K562 (cell line): Measurements from ENCODE around the gene MARCO. TPM values are rescaled to one million over a fixed set of nuclear protein-coding genes. Genes with fewer than 3 reads are reported as not detected.

Experiments used
- ATAC-seq: fragments of 200-7000 bp; cut with Tn5 transposase; 3 replicates; pipeline ENCODE4 v1.9.1; 2020; ENCODE audit warnings: moderate library complexity
- BruUV-seq: library from RNA; stranded (reverse); fragments of 400-500 nt; replicated peaks from 2 replicates; lab custom pipeline; 2021; lab: Mats Ljungman, UMichigan
- CTCF ChIA-PET: fragments of 300-600 bp; formaldehyde crosslinking; extraction: SDS; loops from one replicate; lab custom pipeline; 2021; ENCODE audit warnings: low intra/inter-chr PET ratio; lab: Yijun Ruan, JAX
- POLR2A ChIA-PET: fragments of 300-600, 350-650 bp; sonication (Branson Sonifier 250); formaldehyde crosslinking; extraction: SDS; loops from one replicate; lab custom pipeline; 2021; ENCODE audit warnings: antibody characterized with exemption, inconsistent platforms; lab: Yijun Ruan, JAX
- DNase-seq, 4 experiments: peaks; one replicate each; pipeline versions ENCODE4 v3.0.0 to v3.0.0-alpha.2; 2011 to 2018; ENCODE audit warnings: low spot score in 3 of 4, mixed read lengths in 3 of 4; ENCODE audit errors: extremely low read depth in 1 of 4
- FAIRE-seq: peaks from 2 replicates; lab custom pipeline; 2011; peaks lifted over from hg19 to GRCh38; lab: Jason Lieb, UNC
- H2AFZ ChIP-seq: 2 replicates; pipeline ENCODE4 v1.6.0; 2011; ENCODE audit warnings: low read depth, low read length, control low read depth, inconsistent platforms
- H3K27ac ChIP-seq: fragments of 200-600 bp; 3 replicates; pipeline ENCODE4 v1.8.0; 2011; ENCODE audit warnings: low read depth, mild to moderate bottlenecking, control low read depth, inconsistent platforms, low read length, moderate library complexity, mixed read lengths; ENCODE audit errors: extremely low read depth
- H3K27me3 ChIP-seq, 2 experiments: fragments of 300-600 bp in 1 of 2; 2 replicates in 1 of 2; 3 replicates in 1 of 2; pipeline versions ENCODE4 v1.6.0 to v1.8.0; 2011; ENCODE audit warnings: inconsistent platforms in 2 of 2, low read length in 2 of 2, mild to moderate bottlenecking in 1 of 2, mixed read lengths in 1 of 2, moderate library complexity in 1 of 2; ENCODE audit not compliant: control insufficient read depth in 2 of 2, insufficient read depth in 2 of 2
- H3K36me3 ChIP-seq: fragments of 300-600 bp; 3 replicates; pipeline ENCODE4 v1.8.0; 2011; ENCODE audit warnings: mild to moderate bottlenecking, low read length, inconsistent platforms; ENCODE audit not compliant: control insufficient read depth, insufficient read depth
- H3K4me1 ChIP-seq, 2 experiments: fragments of 200-600 bp in 1 of 2; replicated peaks in 1 of 2; 2 replicates in 1 of 2; 3 replicates in 1 of 2; pipeline versions ENCODE4 v1.5.1 to v1.8.0; 2011; ENCODE audit warnings: inconsistent platforms in 2 of 2, low read length in 2 of 2, mild to moderate bottlenecking in 1 of 2, mixed read lengths in 1 of 2, moderate library complexity in 1 of 2; ENCODE audit not compliant: control insufficient read depth in 2 of 2, insufficient read depth in 2 of 2
- H3K4me2 ChIP-seq: 2 replicates; pipeline ENCODE4 v1.6.1; 2011; ENCODE audit warnings: low read length, control low read depth, inconsistent platforms, mixed read lengths; ENCODE audit not compliant: insufficient read depth
- H3K4me3 ChIP-seq: fragments of 200-600 bp; sonication (generic), shearing (Covaris generic); 2 replicates; pipeline ENCODE4 v1.5.1; 2016; ENCODE audit warnings: control low read depth, inconsistent platforms
- H3K79me2 ChIP-seq: fragments of 200-600 bp; 3 replicates; pipeline ENCODE4 v1.8.0; 2011; ENCODE audit warnings: low read length, inconsistent platforms; ENCODE audit not compliant: control insufficient read depth, insufficient read depth
- H3K9ac ChIP-seq, 2 experiments: 2 replicates each; pipeline versions ENCODE4 v1.6.0 to v1.6.1; 2011; ENCODE audit warnings: low read depth in 2 of 2, low read length in 2 of 2, control low read depth in 1 of 2, inconsistent platforms in 1 of 2, mild to moderate bottlenecking in 1 of 2, mixed read lengths in 1 of 2; ENCODE audit not compliant: insufficient read depth in 1 of 2
- H3K9me1 ChIP-seq: one replicate; pipeline ENCODE4 v1.6.0; 2011; ENCODE audit warnings: inconsistent platforms, mild to moderate bottlenecking, low read length, moderate library complexity; ENCODE audit not compliant: control insufficient read depth, insufficient read depth
- H3K9me3 ChIP-seq: replicated peaks from 2 replicates; pipeline ENCODE4 v1.5.1; 2011; ENCODE audit warnings: low read depth, low read length, inconsistent platforms; ENCODE audit not compliant: control insufficient read depth, insufficient read depth
- H4K20me1 ChIP-seq: replicated peaks from 2 replicates; pipeline ENCODE4 v1.6.1; 2011; ENCODE audit warnings: low read length, inconsistent platforms, mixed read lengths; ENCODE audit not compliant: control insufficient read depth, insufficient read depth
- BCL6 ChIP-seq: fragments of 250-450 bp; sonication (Bioruptor Pico); IDR thresholded peaks from 2 replicates; pipeline ENCODE4 v1.4.0; 2020
- CSDE1 ChIP-seq, 2 experiments: fragments of 450-650 bp; IDR thresholded peaks; 2 replicates each; pipeline ENCODE4 v1.6.1; 2016; ENCODE audit warnings: mild to moderate bottlenecking in 1 of 2
- KLF13 ChIP-seq: fragments of 450-650 bp; IDR thresholded peaks from 2 replicates; pipeline ENCODE4 v1.6.1; 2016; ENCODE audit warnings: missing genetic modification characterization, low read depth, mild to moderate bottlenecking, missing compliant biosample characterization, moderate library complexity, borderline replicate concordance
- NFE2L1 ChIP-seq: fragments of 450-650 bp; IDR thresholded peaks from 2 replicates; pipeline ENCODE4 v1.6.1; 2016; ENCODE audit warnings: missing genetic modification characterization, low read depth, mild to moderate bottlenecking, missing compliant biosample characterization, moderate library complexity, borderline replicate concordance
- SPI1 ChIP-seq: IDR thresholded peaks from 2 replicates; pipeline ENCODE4 v1.6.1; 2011; ENCODE audit warnings: low read depth, low read length, control low read depth, borderline replicate concordance
- ZBTB7A ChIP-seq: IDR thresholded peaks from 2 replicates; pipeline ENCODE4 v1.6.1; 2011; ENCODE audit warnings: low read depth, mild to moderate bottlenecking, low read length, moderate library complexity, borderline replicate concordance; ENCODE audit not compliant: control insufficient read depth
- ZNF830 ChIP-seq: fragments of 250-450 bp; sonication (Bioruptor Pico); IDR thresholded peaks from 2 replicates; pipeline ENCODE4 v1.5.0; 2021; ENCODE audit warnings: mild to moderate bottlenecking
- WGBS: fragments of 100-300 bp; shearing (Covaris generic); methylation state at CpG from one replicate; pipeline ENCODE4 v1.1.6; 2016; ENCODE audit warnings: low coverage, mixed read lengths; ENCODE audit not compliant: insufficient coverage; ENCODE audit errors: missing lambda C conversion rate; 5-methylcytosine and 5-hydroxymethylcytosine counted together
- in situ Hi-C: fragments of 300-500 bp; cut with MboI; formaldehyde crosslinking; loops from 4 replicates; pipeline ENCODE4 v1.15.0; 2018; ENCODE audit warnings: inconsistent platforms, mixed read lengths
- intact Hi-C: fragments of 100-400 bp; cut with micrococcal nuclease; formaldehyde crosslinking; loops from 2 replicates; pipeline ENCODE4 v1.14.2; 2022
- polyA plus RNA-seq, 8 experiments: library from polyadenylated mRNA; depleted of rRNA in 4 of 8; stranded (reverse) in 5 of 8; unstranded in 3 of 8; fragments of >200 nt; fragmentation: Nextera tagmentation in 2 of 8; fragmentation: Illumina TruSeq in 1 of 8; extraction: Ambion mirVana in 2 of 8; extraction: Trizol in 1 of 8; gene quantifications; 2 replicates each; pipeline versions ENCODE4 v1.2.1 to v1.2.3, GENCODE V29; 2011 to 2014; ENCODE audit warnings: inconsistent platforms in 1 of 8, missing spikeins in 1 of 8
- total RNA-seq, 7 experiments: library from RNA; depleted of rRNA in 6 of 7; stranded (reverse); fragments of >200 nt in 6 of 7; fragmentation: Illumina TruSeq in 2 of 7; extraction: Trizol in 2 of 7; gene quantifications; 2 replicates each; pipeline versions ENCODE4 v1.2.1 to v1.2.3, GENCODE V29; 2011 to 2021; ENCODE audit warnings: low replicate concordance in 1 of 7
- TF ChIP-seq, protein P1 (sequence below): fragments of 450-650 bp; IDR thresholded peaks from 2 replicates; pipeline ENCODE4 v1.7.1; 2018; ENCODE audit warnings: mild to moderate bottlenecking, low read depth; ENCODE audit not compliant: partially characterized antibody
- TF ChIP-seq, protein P2 (sequence below): fragments of 450-650 bp; formaldehyde crosslinking; IDR thresholded peaks from 2 replicates; pipeline ENCODE4 v1.4.0; 2020; ENCODE audit warnings: mild to moderate bottlenecking, mixed read lengths
- TF ChIP-seq, protein P3 (sequence below): sonication (generic); formaldehyde crosslinking; IDR thresholded peaks from 2 replicates; pipeline ENCODE4 v1.9.0; 2022; ENCODE audit warnings: mild to moderate bottlenecking, missing genetic modification reagents

MARCO gene
- total and polyA plus RNA-seq, 9 of the 15 experiments (the other 6 are each of a cell fraction or from before 2014, with no cell fraction given): 0.31 TPM; not detected in 8

DNA sequence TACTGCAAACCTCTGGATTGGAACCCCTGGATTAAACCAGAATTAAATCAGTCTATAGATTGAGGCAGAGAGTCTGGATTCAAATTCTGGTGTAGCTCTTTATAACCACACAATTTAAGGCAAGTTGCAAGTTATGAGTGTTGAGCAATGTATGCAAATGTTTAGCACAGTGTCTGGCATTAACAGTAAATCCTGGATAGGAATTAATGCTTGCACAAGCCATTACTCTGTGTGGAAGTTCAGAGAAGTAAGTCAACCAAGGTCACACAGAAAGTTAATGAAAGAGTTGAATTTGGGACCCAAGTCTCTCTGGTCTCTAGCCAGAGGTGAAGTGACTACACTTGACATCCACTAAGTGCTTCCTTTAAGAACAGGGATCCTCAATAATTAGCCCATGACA lies 2.0 kb upstream of the MARCO start (continued):
- TF ChIP-seq, protein P1, sequence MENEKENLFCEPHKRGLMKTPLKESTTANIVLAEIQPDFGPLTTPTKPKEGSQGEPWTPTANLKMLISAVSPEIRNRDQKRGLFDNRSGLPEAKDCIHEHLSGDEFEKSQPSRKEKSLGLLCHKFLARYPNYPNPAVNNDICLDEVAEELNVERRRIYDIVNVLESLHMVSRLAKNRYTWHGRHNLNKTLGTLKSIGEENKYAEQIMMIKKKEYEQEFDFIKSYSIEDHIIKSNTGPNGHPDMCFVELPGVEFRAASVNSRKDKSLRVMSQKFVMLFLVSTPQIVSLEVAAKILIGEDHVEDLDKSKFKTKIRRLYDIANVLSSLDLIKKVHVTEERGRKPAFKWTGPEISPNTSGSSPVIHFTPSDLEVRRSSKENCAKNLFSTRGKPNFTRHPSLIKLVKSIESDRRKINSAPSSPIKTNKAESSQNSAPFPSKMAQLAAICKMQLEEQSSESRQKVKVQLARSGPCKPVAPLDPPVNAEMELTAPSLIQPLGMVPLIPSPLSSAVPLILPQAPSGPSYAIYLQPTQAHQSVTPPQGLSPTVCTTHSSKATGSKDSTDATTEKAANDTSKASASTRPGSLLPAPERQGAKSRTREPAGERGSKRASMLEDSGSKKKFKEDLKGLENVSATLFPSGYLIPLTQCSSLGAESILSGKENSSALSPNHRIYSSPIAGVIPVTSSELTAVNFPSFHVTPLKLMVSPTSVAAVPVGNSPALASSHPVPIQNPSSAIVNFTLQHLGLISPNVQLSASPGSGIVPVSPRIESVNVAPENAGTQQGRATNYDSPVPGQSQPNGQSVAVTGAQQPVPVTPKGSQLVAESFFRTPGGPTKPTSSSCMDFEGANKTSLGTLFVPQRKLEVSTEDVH: no peak

DNA sequence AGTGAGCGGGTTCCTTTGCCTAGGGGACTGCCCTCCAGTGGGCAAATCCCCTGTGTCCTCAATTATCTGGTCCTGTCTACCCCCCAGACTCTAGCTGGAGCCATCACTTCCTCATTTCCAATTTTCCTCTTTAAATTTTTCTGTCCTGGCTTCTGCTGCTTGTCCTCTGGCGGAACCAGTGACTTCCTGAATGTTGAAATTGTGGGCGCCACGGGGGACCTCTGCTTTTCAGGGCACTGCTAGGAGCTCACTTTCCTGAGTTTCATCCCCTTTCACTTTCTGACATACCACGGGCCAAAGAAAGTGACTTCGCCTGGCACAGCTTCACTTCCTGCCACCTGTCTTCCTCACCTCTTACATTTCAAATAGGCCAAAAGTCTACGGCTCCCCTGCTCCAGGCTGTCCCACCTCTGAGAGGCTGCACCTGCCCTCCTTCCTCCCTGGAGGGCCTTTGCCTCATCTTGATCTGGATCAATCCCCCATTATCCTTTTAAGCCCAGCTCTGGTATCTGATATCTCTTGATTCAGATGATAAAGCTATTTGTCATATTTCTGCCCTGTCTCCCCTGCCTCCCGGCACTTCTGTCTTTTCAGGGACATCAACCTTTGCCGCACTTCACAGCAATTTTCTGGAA lies 1.4 kb upstream of the MARCO start:
- H3K9me1 ChIP-seq: no peaks in the 10 kb centered on the region
- H3K27ac ChIP-seq: no peak overlapping the region
- ATAC-seq (no peak), FAIRE-seq (no peak), DNase-seq (no peak)
- no peak overlapping the region for H3K4me3 ChIP-seq
- in situ Hi-C loops (no loop called here), intact Hi-C loops (no loop called here)
- H3K79me2 ChIP-seq: no peaks in the 10 kb centered on the region
- peaks cover 0 to 11% of the 10 kb centered on the region in 2 experiments; a peak in 2 of 5 replicates for H3K27me3 ChIP-seq
- H2AFZ ChIP-seq: no peak overlapping the region
- no peaks in the 10 kb centered on the region for H3K4me1 ChIP-seq
- POLR2A ChIA-PET: interaction anchor here (0.6 kb wide), 1 partner anchor 38 kb away, joined by 3 read pairs; no protein-coding TSS in a partner anchor
- no peak overlapping the region; a peak in 1 of 4 replicates for H3K9ac ChIP-seq
- BruUV-seq: no TSS peak
- H3K36me3 ChIP-seq: no peaks in the 10 kb centered on the region
- no peaks in the 10 kb centered on the region for H3K9me3 ChIP-seq
- 0% methylated on average over 9 of the region's 9 CpGs for WGBS
- CTCF ChIA-PET: no interaction called here
- H4K20me1 ChIP-seq: no peaks in the 10 kb centered on the region
- H3K4me2 ChIP-seq: no peak overlapping the region
- no peak for TF ChIP-seq ZNF830 (CRISPR knock-in tag)
- no peak for TF ChIP-seq NFE2L1 (tag)
- no peak for TF ChIP-seq CSDE1 (IDR thresholded peaks at IDR 0.05)
- no peak for TF ChIP-seq KLF13 (tag)
- TF ChIP-seq, protein P2, sequence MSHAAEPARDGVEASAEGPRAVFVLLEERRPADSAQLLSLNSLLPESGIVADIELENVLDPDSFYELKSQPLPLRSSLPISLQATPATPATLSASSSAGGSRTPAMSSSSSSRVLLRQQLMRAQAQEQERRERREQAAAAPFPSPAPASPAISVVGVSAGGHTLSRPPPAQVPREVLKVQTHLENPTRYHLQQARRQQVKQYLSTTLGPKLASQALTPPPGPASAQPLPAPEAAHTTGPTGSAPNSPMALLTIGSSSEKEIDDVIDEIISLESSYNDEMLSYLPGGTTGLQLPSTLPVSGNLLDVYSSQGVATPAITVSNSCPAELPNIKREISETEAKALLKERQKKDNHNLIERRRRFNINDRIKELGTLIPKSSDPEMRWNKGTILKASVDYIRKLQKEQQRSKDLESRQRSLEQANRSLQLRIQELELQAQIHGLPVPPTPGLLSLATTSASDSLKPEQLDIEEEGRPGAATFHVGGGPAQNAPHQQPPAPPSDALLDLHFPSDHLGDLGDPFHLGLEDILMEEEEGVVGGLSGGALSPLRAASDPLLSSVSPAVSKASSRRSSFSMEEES: no peak
- TF ChIP-seq, protein P3, sequence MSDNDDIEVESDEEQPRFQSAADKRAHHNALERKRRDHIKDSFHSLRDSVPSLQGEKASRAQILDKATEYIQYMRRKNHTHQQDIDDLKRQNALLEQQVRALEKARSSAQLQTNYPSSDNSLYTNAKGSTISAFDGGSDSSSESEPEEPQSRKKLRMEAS: no peak
- TF ChIP-seq BCL6 (CRISPR knock-in tag): no peak
- no peak for TF ChIP-seq ZBTB7A
- peak; percentile 60; the same call in 1 of the 2 replicates for TF ChIP-seq SPI1
